Thyroid gland (tissue), 4 donors: ENCODE data around the gene RARG.

ENCODE experiments used
- CTCF ChIP-seq, 6 experiments: fragments of 200-600 bp in 3 of 6; fragments of 450-650 bp in 3 of 6; sonication (generic) in 3 of 6; IDR thresholded peaks; one replicate each; pipeline ENCODE4 v1.5.1; 2016 to 2019; ENCODE audit warnings: antibody characterized with exemption in 6 of 6, mild to moderate bottlenecking in 2 of 6, inconsistent platforms in 1 of 6, moderate library complexity in 1 of 6
- POLR2A ChIP-seq, 2 donors: fragments of 450-650 bp; IDR thresholded peaks; one replicate each; pipeline ENCODE4 v1.6.1; 2017; ENCODE audit warnings: antibody characterized with exemption in 2 of 2, mild to moderate bottlenecking in 2 of 2, moderate library complexity in 1 of 2

GRCh38 chr12:53170876-53171724, 60.9 kb downstream of the RARG start:
- TF ChIP-seq CTCF (IDR thresholded peaks at IDR 0.05) (no peak), POLR2A (IDR thresholded peaks at IDR 0.05) (no peak)
